Activated CD4-positive, alpha-beta T cell treated with anti-CD3 and anti-CD28 coated beads, Interleukin-2, amount 50 U/mL, for 1 hour (primary cell): ENCODE data around the gene CCDC194.
"Not testable (repeated sequence)": the region's sequence is repeated elsewhere in the genome, so short reads cannot be mapped to it uniquely, and the experiment has no call there.

Experiments used
- DNase-seq: peaks from one replicate; pipeline ENCODE4 v3.0.0-alpha.2; 2020

CCDC194 gene

DNA sequence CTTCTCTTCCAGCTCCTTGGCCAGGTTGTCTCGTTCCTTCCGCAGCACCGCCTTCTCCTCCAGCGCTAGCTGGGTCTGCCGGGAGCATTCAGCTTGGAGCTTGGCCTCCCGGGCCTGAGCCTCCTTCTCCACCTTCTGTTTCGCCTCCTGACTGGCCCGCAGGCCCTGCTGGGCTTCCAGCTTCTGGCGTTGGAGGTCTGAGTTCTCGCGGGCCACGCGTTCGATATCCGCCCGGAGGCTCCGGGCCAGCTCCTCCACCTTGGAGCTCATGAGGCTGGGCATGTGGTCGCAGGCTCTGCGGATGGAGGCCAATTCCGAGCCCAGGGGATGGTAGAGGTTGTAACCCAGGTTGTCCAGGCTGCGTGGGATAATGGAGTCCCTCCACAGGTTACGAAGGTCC, 28.6 kb downstream of the CCDC194 start:
- DNase-seq, result no peak

DNA sequence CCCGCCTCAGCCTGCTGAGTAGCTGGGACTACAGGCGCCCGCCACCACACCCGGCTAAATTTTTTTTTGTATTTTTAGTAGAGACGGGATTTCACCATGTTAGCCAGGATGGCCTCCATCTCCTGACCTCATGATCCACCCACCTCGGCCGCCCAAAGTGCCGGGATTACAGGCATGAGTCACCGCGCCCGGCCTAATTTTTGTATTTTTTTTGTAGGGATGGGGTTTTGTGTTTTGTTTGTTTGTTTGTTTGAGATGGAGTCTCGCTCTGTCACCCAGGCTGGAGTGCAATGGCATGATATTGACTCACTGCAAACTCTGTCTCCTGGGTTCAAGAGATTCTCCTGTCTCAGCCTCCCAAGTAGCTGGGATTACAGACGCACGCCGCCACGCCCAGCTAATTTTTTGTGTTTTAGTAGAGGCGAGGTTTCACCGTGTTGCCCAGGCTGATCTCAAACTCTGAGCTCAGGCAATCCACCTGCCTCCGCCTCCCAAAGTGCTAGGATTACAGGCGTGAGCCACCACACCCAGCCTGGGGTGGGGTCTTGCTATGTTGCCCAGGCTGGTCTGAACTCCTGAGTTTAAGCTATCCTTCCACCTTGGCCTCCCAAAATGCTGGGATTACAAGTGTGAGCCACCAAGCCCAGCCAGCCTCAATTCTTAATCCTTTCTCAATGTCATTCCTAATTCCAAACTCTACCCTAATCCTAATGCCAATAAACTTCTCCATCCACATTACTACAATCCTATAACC, 30.0 kb downstream of the CCDC194 start:
- not testable (repeated sequence) for DNase-seq

DNA sequence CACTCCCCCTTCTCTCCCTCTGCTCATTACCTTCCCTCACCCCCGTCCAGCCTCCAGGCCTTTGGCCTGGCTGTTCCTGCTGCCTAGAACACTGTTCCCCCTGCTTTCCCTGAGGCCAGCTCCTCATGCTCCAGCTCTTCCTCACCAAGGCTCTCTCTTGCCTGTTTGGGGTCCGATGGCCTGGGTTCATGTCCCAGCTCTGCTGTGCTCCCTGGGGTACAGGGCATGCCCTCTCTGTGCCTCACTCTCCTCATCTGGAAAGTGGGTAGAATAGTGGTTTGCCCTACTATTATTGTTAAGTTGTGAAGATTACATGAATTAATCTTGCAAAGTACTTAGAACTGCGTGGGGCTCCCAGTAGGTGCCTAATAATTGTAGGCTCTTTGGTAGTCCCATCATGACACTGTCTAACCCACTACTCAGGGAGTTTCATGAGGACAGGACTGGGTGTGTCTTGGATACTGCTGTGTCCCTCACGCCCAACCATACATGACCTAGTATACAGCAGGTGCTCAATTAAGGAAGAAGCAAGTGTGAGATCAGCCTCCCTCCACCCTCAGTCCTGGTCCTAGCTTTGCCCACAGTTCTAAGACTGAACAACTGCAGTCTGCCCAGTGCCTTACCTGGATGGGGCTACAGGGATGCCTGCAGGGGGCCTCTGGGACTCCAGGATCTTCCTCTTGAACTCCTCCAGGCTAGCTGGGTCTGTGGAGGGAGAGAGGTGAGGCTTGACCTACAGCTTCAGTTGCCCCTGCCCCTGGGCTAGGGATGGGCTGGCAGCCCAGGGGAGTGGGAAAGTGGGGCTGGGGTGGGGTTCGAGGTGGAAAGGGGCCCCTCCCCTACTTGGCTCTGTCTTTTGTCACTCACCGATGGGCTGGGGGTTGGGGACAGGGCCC, 33.8 kb downstream of the CCDC194 start:
- no peak for DNase-seq

DNA sequence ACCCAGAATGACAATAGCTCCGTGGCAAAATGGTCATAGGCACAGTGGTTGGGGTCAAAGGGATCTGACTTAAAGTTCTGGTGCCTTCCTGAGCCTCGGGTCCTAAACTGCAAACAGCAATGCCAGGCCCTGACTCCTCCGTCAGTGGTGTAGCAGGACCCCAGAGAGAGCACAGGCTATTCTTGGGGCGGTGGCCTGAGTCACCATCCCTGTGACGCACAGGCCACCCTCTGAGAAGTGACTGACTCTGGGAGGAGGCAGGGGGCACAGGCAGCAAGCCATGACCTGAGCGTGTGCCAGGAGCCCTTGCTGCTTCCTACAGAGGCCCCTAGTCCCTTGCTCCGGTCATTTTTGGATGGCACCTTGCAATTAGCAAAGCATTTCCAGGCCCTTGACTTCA, 35.6 kb downstream of the CCDC194 start:
- DNase-seq, result no peak

DNA sequence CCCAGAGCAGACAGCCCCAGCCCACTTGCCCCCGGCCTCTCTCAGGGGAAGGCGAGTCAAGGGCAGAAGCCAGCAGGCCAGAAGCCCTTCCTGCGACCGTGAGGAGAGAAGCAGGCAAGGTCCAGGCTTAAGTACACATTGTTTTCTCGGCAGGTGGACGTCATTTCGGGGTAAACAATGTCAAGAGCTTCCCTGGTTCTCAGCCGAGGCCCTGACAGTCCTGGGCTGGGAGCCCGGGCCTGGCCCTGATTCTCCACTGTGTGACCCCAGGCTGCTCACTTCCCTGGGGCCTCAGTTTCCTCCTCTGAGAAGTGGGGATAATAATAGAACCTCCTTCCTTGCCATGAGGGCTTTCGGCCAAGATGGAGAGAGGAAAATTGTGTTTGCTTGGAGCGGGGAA, 36.3 kb downstream of the CCDC194 start:
- no peak for DNase-seq

DNA sequence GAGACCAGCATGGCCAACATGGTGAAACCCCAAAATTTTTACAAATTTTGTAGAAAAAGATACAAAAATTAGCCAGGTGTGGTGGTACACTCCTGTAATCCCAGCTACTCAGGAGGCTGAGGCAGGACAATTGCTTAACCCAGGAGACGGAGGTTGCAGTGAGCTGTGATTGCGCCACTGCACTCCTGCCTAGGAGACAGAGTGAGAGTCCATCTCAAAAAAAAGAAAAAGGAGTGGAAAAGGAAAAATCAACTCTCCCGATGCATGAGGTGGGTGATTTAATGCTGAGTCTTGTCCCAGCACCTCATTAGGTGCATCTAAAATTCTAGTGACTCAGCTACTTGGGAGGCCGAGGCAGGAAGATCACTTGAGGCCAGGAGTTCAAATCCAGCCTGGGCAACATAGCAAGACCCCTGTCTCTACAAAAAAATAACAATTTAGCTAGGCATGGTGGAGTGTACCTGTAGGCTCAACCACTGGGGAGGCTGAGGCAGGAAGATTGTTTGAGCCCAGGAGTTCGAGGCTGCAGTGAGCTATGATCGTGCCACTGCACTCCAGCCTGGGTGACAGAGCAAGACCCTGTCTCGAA, 36.8 kb downstream of the CCDC194 start:
- no peak for DNase-seq

DNA sequence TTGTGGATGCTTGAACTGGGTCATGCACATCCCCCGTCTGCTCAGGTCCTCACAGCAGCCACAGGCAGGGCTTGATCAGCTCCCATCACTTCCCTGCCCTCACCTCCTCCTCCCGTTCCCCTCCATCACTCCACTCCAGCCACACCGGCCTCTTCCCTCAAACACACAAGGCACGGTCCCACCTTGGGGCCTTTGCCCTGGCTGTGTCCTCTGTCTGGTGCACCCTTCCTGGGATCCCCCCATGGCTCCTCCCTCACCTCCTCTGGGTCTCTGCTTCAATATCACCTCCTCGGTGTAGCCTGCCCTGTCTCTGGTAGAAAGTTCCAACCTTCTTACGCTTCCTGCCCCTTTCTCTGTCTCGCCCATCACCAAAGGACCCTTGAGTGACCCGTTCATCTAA, 40.6 kb downstream of the CCDC194 start:
- DNase-seq, result no peak

DNA sequence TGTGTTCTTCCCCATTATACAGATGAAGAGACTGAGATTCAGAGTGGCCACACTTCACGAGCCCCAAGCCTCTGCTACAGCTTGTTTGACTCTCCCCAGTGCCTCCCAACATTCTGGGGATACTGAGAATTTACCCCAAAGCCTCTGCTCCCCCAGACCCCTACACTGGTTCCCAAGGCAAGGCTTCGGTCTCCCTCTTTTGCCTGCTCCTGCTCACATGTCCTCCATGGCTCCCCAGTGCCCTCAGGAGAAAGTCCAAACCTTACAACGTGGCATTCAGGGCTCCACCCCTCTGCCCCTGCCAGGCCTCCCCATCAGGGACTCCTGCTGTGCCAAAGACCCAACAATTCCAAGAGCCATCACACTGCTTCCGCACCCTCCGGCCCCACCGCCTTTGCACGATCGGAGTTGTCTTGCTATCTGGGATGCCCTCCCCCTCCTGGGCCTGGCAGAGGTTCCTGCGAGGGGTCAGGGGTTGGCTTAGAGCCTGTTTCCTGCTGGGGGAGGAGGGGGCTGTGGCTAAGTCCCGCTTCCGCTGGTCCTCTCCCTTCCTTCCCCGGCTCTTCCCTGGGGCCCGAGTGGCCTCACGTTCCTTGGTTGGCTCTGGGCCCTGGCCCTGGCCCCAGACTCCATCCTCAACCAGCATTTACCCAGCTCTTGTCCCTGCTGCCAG, 41.3 kb downstream of the CCDC194 start:
- DNase-seq, result no peak

DNA sequence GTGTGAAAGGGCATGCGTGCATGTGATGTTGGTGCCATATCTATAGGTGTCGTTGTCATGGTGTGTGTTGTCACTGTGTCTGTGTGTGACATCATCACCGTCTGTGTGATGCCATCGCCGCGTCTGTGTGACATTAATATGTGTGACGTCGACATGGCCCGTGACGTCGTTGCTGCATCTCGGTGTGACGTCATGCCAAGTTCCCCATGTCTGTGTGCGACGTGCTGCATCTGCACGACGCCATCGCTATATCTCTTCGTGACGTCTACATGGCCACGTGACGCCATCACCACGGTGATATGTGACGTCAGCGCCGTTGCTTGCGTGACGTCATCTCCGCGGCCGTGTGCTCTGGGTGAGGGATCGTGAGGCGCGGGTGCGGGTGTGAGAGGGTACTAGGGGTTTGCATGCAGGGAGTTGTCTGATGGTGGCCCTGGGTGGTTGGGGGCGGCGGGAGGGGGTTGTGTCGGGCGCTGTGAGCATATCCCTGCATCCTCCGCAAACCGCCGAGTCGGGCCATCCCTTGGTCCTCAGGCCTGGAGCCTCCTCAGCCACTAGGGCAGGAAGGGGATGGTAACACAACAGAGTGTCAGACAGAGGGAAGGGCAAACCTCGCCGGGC, 42.1 kb downstream of the CCDC194 start:
- DNase-seq, result no peak

DNA sequence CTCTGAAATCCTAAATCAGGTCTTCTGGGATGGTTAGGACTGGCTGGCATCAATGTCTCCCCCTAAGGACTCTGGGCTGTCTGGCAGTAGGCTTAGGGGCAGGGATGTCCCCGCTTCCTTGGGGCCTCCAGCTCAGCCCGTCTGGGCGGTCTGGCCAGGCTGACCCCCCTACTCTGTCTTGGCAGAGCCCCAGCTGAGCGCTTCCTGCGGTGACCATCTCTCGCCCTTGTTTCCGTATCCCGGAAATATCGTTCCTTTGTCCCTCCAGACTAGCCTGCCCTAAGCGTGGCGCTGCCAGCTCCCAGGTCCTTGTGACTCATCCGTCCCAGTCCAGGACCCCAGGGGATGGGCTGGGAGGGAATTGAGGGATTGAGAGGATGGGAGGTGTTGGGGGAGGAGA, 45.3 kb downstream of the CCDC194 start:
- no peak for DNase-seq

DNA sequence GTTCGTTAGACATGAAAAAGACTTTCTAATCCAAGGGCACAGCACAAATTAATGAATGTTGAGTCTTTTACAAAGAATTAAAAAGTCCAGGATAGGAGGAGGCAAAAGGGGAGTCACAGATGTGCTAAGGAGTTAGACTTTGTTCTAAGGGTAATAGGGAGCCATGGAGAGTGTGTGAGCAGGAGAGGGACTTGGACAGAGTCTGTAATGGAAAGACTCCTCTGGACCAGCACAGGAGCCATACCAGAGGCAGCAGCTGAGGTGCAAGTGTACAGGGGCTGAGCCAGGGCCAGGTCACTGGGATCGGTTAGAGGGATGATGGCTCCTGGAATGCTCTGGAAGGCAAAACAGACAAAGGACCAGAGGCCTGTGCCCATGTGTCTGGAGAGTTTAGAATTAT, 46.1 kb downstream of the CCDC194 start:
- DNase-seq, result no peak

DNA sequence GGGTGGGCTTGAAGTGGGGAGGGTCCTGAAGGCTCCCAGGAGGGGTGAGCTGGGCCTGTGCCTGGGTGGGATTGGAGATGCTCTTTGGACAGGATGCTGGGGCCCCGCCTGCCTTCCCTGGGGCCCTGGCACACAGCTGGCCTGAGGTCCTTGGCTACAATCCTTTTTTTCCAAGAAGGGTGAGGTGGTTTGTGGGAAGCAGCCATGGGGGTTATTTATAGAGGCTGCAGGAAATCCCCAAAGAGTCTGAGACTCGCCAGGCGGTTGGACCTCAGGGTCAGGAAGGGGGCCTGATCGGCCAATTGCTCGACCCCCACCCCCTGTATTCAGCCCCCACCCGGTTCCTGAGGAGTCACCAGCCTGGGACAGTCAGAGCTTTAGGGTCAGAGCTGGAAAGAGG, 46.6 kb downstream of the CCDC194 start:
- no peak for DNase-seq

DNA sequence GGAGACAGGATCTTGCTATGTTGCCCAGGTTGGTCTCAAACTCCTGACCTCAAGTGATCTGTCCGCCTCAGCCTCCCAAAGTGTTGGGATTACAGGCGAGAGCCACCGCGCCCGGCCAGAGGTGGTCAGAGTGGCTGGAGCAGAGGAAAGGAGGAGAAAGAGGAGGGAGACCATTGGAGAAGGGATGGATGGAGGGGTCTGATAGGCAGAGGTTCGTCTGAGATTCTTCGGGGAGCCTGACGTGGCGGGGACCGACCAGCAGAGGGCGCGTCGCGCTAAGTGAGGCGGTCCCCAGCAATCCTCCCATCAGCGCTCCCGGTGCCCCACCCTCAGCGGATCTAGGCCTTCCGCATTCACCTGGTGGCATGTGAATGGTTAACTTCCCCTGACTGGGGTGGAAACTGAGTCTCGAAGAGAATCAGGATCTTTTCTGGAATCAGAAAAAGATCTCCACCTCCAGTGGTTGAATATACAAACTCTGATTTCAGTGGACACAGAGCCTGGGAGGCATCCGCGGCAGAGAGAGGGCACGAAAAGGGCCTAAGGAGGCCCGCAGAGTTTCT, 47.8 kb downstream of the CCDC194 start:
- peak; percentile 76 for DNase-seq

DNA sequence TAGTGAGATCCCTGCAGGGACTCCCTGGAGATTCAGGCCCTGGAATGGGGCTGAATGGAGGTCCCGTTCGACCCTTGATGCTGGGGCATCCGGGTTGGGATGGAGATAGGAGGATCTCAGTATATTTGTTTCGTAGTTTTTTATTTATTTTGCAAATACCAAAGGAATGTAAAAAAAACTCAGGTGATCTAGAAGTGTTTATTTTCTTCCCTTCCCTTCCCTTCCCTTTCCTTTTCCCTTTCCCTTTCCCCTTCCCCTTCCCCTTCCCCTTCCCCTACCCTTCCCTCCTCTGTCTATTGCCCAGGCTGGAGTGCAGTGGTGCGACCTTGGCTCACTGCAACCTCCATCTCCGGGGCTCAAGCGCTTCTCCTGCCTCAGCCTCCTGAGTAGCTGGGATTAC, 52.2 kb downstream of the CCDC194 start:
- DNase-seq, result no peak

DNA sequence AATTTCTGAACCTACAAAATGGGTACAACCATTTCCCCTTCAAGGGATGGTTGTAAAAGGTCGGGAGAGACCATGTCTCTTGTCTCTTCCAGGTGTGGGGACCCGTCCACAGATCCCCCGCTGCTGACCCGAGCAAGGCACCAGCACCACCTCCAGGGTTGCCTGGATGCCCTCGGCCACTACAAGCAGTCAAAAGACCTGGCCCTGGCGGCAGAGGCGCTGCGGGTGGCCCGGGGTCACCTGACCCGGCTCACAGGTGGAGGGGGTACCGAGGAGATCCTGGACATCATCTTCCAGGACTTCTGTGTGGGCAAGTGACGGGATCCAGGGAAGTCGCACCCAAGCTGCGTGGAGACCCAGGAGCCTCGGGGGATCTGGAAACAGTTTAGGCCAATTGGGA, 52.6 kb downstream of the CCDC194 start:
- DNase-seq, result no peak

DNA sequence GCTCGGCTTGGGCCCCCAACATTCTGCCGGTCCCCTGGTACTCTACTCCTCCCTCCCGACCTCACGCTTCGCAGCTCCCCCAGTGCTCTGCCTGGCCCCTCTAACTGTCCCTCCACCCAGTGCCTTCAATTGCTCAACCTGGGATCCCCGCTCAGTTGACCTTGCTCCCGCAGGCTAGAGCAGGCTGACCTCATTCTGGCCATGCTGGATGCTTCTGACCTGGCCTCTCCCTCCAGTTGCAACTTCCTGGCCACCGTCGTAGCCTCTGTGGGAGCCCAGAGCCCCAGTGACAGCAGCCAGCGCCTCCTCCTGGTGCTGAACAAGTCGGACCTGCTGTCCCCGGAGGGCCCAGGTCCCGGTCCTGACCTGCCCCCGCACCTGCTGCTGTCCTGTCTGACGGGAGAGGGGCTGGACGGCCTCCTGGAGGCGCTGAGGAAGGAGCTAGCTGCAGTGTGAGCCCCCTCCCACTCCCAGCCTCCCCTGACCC, 53.1 kb downstream of the CCDC194 start:
- no peak for DNase-seq
